Hepatocyte (in vitro differentiated cells): ENCODE data around the gene MSMB.

Experiments
- EZH2 ChIP-seq: fragments of 200-600 bp; sonication (generic); IDR thresholded peaks from 2 replicates; pipeline ENCODE4 v1.6.1; 2016; ENCODE audit warnings: antibody characterized with exemption, mild to moderate bottlenecking, borderline replicate concordance
- EZH2phosphoT487 ChIP-seq: fragments of 200-600 bp; sonication (generic); IDR thresholded peaks from one replicate; pipeline ENCODE4 v1.6.1; 2018; ENCODE audit warnings: antibody characterized with exemption, mild to moderate bottlenecking, low read depth, moderate library complexity; ENCODE audit not compliant: unreplicated experiment, severe bottlenecking
- TF ChIP-seq, protein P1 (sequence below): fragments of 200-600 bp; sonication (generic); IDR thresholded peaks from 2 replicates; pipeline ENCODE4 v1.5.1; 2016; ENCODE audit warnings: antibody characterized with exemption, mild to moderate bottlenecking; ENCODE audit not compliant: poor library complexity

DNA sequence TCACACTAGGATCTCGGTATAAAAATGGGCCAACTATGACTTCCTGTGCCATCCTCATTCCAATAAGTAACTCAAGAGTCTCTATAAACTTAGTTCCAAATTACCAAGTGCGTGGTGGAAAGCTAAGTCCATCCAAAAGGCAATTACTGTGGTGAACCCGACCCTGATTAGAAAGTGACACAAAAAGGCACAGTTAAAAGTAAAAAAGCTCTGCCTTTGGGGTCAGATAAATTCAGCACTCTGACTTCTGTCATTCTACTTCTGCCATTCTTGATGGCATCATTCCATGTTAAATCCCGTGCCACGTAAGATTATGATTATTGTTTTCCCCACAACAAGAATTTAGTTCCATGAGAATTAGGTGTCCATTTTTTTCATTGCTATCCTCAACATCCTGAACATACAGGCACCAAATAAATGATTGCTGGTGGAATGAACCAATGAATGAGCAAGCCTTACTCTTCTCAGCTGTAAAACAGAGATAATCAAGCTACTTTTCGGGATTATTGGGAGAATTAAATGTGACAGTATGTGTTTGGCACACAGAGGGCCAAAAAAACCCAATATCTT lies 16.5 kb downstream of the MSMB start:
- TF ChIP-seq, protein P1, sequence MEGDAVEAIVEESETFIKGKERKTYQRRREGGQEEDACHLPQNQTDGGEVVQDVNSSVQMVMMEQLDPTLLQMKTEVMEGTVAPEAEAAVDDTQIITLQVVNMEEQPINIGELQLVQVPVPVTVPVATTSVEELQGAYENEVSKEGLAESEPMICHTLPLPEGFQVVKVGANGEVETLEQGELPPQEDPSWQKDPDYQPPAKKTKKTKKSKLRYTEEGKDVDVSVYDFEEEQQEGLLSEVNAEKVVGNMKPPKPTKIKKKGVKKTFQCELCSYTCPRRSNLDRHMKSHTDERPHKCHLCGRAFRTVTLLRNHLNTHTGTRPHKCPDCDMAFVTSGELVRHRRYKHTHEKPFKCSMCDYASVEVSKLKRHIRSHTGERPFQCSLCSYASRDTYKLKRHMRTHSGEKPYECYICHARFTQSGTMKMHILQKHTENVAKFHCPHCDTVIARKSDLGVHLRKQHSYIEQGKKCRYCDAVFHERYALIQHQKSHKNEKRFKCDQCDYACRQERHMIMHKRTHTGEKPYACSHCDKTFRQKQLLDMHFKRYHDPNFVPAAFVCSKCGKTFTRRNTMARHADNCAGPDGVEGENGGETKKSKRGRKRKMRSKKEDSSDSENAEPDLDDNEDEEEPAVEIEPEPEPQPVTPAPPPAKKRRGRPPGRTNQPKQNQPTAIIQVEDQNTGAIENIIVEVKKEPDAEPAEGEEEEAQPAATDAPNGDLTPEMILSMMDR = no peak
- TF ChIP-seq EZH2 (no peak), EZH2phosphoT487 (no peak)
